ENCODE measurements around the gene XKR8.

XKR8 gene

GRCh38 chr1:27955076-27955475, 4.7 kb upstream of the XKR8 start:
- no peak for DNase-seq (ENCODE audit: low spot score)

DNA sequence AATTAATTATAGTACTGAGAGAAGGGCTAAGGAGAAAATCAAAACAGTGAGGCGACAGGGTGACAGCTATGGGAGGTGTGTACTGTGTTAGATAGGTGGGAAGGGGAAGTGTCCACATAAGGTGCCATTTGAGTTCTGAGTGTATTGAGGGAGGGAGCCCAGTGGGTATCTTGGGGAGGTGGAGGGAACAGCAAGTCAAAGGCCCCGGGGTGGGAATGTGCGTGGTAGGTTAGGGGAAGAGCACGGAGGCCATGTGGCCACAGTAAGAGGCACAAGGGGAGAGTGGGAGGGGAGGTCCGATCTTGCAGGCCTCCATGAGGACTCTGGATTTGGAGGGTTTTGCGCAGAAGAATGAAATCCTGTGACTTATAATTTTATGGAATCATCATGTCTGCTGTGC, 3.0 kb upstream of the XKR8 start:
- DNase-seq (ENCODE audit: low spot score): no peak

GRCh38 chr1:27957655-27958054, 2.1 kb upstream of the XKR8 start:
- no peak for DNase-seq (ENCODE audit: low spot score)

GRCh38 chr1:27958513-27958912, 1.3 kb upstream of the XKR8 start:
- DNase-seq (ENCODE audit: low spot score): no peak

DNA sequence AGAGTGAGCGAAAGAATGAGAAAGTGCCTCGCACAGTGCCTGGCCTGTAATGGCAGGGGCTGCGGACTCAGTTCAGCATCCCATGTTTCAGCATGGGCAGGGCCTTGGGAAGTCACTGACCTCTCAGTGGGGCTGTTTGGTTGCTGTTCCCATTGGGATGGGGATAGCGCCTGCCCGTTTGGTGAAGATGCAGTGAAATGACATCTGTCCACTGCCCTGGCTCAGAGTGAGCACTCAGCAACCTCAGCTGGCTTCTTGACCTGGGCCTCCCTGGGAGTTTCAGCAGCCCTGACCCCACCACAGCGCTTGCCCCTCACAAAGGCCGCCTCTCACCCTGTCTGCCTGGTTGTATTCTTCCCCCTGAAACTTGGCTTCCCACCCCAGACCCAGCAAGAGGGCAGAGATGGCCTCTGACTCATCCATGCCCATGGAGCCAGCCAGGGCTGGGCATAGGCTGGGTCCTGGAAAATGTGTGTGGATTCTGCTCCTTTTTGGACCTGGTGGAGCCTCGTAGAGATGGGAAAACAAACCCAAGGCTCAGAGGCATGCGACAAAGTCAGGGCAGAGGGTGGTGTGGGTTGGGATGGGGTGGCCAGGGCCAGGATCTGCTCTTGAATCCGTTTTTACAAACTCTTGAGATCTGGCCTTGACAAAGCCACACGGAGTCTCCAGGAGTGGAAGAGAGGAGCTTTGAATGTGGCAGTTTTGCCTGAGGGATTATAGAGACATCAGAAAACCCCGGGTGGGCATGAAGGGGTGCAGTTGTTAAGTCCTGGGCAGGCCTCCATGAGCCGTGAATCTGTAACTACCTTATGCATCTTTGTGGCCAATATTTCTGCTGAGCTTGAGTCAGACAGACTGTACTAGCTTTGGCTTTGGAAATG, 1.2 kb downstream of the XKR8 start:
- no peak for DNase-seq (ENCODE audit: low spot score)

DNA sequence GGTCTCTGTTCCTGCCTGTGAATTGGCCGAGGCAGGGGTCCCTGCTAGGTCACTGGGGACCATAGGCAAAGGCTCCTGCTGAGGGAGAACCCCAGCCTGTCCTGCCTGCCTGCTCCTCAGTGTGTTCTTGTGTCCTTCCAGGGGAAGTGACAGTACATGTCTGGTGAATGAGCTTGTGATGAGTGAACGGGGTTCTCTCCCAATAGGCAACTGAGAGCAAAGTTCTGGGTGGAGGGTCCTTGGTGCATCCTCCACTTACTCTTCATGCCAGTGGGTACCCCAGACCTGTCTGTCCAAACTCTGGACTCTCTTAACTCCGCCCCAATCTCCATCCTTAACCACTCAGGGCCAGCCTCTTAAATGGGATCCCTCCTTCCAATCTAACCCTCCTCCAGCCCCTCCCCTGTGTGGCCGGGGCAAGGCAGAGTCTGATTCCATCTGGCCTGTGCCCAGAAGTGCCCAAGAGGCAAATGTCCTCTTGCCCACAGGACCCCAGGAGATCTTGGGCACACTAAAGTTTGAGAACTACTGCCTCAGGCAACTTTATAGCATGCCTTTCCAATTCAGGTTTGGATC, 2.0 kb downstream of the XKR8 start:
- no peak for DNase-seq (ENCODE audit: low spot score)

- no peak for DNase-seq (ENCODE audit: low spot score)
Measured at GRCh38 chr1:27963393-27963792, 3.6 kb downstream of the XKR8 start.

GRCh38 chr1:27966402-27967105, 6.8 kb downstream of the XKR8 start:
- DNase-seq (ENCODE audit: low spot score): no peak

DNA sequence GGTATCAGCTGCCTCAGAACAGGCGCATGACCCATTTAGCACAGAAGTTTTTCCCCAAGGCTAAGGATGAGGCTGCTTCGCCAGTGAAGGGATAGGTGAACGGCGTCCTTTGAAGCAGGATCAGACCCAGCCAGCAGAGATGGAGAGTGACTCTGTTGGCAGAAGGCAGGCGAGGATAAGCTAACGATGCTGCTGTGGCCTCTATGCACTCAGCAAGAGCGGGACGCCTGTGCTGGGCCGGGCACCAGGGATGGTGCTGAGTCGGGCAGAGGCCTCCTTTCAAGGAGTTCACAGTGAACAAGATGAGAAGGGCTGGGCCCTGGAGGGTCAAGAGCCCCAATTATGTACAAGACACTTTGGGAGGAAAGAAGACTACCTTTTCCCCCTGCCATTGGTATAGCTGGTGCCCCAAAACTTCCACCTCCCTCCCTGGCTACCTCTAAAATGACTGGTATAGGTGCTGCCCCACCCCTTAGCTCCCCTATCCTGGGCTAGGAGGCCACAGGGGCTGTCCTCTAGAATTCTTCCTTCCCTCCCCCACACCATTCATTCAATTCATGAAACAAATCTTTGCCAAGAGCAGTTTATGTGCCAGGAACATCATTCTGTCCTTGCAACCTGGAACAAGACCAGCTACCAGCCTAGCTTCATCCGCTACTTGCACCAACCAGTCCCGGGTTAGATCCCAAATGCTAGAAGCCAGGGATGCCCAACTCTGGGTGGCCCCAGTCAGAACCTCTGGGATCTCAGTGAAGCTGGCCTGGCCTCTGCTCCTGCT, 7.5 kb downstream of the XKR8 start:
- no peak for DNase-seq (ENCODE audit: low spot score)

DNA sequence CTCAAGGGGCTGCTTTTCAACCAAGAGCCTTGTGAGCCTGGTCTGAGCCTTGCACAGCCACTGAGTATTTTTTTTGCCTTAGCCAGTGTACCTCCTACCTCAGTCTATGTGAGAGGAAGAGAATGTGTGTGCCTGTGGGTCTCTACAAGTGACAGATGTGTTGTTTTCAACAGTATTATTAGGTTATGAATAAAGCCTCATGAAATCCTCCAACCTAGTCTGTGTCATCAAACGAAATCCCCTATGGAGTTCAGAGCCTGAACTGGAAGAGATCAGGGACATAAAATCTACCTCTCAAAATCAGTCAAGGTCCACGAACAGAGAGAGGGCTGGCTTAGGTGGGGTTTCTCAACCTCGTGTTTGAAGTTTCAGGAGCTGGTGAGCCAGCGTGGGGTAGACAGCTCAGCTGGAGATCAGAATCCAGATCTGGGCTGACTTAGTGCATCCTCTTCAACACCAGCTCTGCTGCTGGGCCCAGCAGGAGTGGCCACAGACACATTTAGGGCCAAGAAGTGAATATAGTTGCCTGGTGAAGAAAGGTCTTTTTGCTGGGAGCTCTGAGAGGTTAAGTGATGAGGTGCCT, 8.2 kb downstream of the XKR8 start:
- DNase-seq (ENCODE audit: low spot score): no peak

DNA sequence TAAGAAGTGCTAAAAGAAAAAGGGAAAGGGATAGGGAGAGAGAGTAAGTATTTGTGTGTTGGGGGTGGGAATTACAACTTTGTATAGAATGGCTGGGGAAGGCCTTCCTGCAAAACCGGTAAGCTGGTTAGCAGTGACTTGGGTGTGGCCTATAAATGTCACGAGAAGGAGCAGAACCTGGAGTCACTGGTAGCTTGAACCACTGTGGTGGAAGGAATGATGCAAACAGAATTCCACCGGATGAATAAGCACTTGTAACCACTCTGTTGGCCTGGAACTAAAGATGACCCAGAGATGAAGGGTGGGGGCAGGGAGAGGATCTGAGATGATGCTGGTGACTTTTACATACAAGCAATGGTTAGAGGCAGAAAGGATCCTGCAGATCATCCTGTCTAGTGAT, 8.9 kb downstream of the XKR8 start:
- DNase-seq (ENCODE audit: low spot score): no peak

GRCh38 chr1:27970401-27970800, 10.6 kb downstream of the XKR8 start:
- DNase-seq (ENCODE audit: low spot score): no peak

DNA sequence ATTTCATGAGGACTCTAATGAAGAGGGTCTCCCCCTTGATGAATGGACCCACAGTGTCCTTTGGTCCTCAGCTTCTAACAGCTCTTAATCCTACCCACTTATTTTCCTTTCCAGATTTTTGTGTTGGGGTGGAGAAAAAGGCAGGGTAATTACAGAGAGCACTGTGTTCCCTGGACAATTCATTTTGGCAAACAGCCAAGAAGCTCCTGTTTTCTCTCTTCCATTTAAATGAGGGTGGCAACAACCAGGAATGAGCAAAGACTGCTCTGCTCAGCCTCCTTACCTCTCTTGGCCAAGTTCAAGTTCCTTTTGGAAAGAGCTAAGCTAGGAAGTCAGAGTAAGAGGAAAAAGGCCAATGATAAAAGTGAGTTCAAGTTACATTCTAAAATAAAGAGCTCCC, 11.9 kb downstream of the XKR8 start:
- no peak for DNase-seq (ENCODE audit: low spot score)

GRCh38 chr1:27972141-27972540, 12.4 kb downstream of the XKR8 start:
- DNase-seq (ENCODE audit: low spot score): no peak

GRCh38 chr1:27973771-27974416, 14.1 kb downstream of the XKR8 start:
- no peak for DNase-seq (ENCODE audit: low spot score)

- no peak for DNase-seq (ENCODE audit: low spot score)
Measured at GRCh38 chr1:27974417-27974781, 14.6 kb downstream of the XKR8 start.

GRCh38 chr1:27979151-27979858, 19.5 kb downstream of the XKR8 start:
- DNase-seq (ENCODE audit: low spot score): no peak

GRCh38 chr1:27979859-27980201, 20.1 kb downstream of the XKR8 start:
- no peak for DNase-seq (ENCODE audit: low spot score)

- DNase-seq (ENCODE audit: low spot score): no peak
Measured at GRCh38 chr1:27980216-27980845, 20.6 kb downstream of the XKR8 start.

GRCh38 chr1:27981145-27981544, 21.4 kb downstream of the XKR8 start:
- DNase-seq (ENCODE audit: low spot score): no peak

All from ecto neural progenitor cell (in vitro differentiated cells).